Measurements from ENCODE around the gene OR8K3. TPM values are rescaled to one million over a fixed set of nuclear protein-coding genes. Genes with fewer than 3 reads are reported as not detected.

OR8K3 gene
- not detected in 2 replicates for total RNA-seq (2014; rRNA removed; shearing (Covaris generic))

GRCh38 chr11:56314844-56315243 is at the start of gene OR8K3:
OR8K3 (plus strand) TSS chr11:56315144; CDS start chr11:56318307, 3,163 bp downstream.

GRCh38 chr11:56273854-56274253 is 41.1 kb upstream of the OR8K3 start, which contains the start of gene OR5T1:
OR5T1 (plus strand) TSS chr11:56274154; CDS start chr11:56275639, 1,485 bp downstream.

GRCh38 chr11:56292154-56292553 is 22.8 kb upstream of the OR8K3 start, which contains the start of gene OR8H1:
OR8H1 (minus strand) TSS chr11:56292254; CDS start chr11:56291062, 1,192 bp downstream.

GRCh38 chr11:56345739-56346138 is 30.8 kb downstream of the OR8K3 start, which contains the start of gene OR8K1:
OR8K1 (plus strand) TSS chr11:56346039; CDS start chr11:56346039, 0 bp downstream.

GRCh38 chr11:56353991-56354390 is 39.0 kb downstream of the OR8K3 start, which contains the start of gene OR8J1:
OR8J1 (plus strand) TSS chr11:56354291; CDS start chr11:56360247, 5,956 bp downstream.

Other genes with a start within 250 kb of the OR8K3 start
- not detected in 2 replicates for gene OR8I2, start 221.8 kb upstream of the OR8K3 start, total RNA-seq (2014; rRNA removed; shearing (Covaris generic))
- gene OR8H2, start 211.5 kb upstream of the OR8K3 start, total RNA-seq (2014; rRNA removed; shearing (Covaris generic)): not detected in 2 replicates
- gene OR8H3, start 192.8 kb upstream of the OR8K3 start, total RNA-seq (2014; rRNA removed; shearing (Covaris generic)): not detected in 2 replicates
- gene OR8J3, start 174.9 kb upstream of the OR8K3 start, total RNA-seq (2014; rRNA removed; shearing (Covaris generic)): not detected in 2 replicates
- not detected in 2 replicates for gene OR8K5, start 154.8 kb upstream of the OR8K3 start, total RNA-seq (2014; rRNA removed; shearing (Covaris generic))
- not detected in 2 replicates for gene OR5J2, start 138.5 kb upstream of the OR8K3 start, total RNA-seq (2014; rRNA removed; shearing (Covaris generic))
- not detected in 2 replicates for gene OR5T2, start 80.9 kb upstream of the OR8K3 start, total RNA-seq (2014; rRNA removed; shearing (Covaris generic))
- gene OR5T3, start 62.9 kb upstream of the OR8K3 start, total RNA-seq (2014; rRNA removed; shearing (Covaris generic)): not detected in 2 replicates
- gene OR5T1, start 41.0 kb upstream of the OR8K3 start, total RNA-seq (2014; rRNA removed; shearing (Covaris generic)): not detected in 2 replicates
- gene OR8H1, start 22.9 kb upstream of the OR8K3 start, total RNA-seq (2014; rRNA removed; shearing (Covaris generic)): not detected in 2 replicates
- not detected in 2 replicates for gene OR8K1, start 30.9 kb downstream of the OR8K3 start, total RNA-seq (2014; rRNA removed; shearing (Covaris generic))
- gene OR8J1, start 39.1 kb downstream of the OR8K3 start, total RNA-seq (2014; rRNA removed; shearing (Covaris generic)): not detected in 2 replicates
- not detected in 2 replicates for gene OR8U1, start 60.5 kb downstream of the OR8K3 start, total RNA-seq (2014; rRNA removed; shearing (Covaris generic))
- gene OR5AL1, start 97.6 kb downstream of the OR8K3 start, total RNA-seq (2014; rRNA removed; shearing (Covaris generic)): not detected in 2 replicates
- not detected in 2 replicates for gene OR5M3, start 158.2 kb downstream of the OR8K3 start, total RNA-seq (2014; rRNA removed; shearing (Covaris generic))
- not detected in 2 replicates for gene OR5M8, start 176.2 kb downstream of the OR8K3 start, total RNA-seq (2014; rRNA removed; shearing (Covaris generic))
- gene OR5M11, start 228.1 kb downstream of the OR8K3 start, total RNA-seq (2014; rRNA removed; shearing (Covaris generic)): not detected in 2 replicates

All from A375 (cell line).